ENCODE data around the gene MARCHF10.

GRCh38 chr17:62692159-62692651 is 115.9 kb downstream of the MARCHF10 start:
- TF ChIP-seq CTCF (conservative IDR thresholded peaks at IDR 0.05) (no peak), ZFX (IDR thresholded peaks at IDR 0.05) (no peak)
